A549 (cell line): ENCODE results near the gene GPI. TPM values are rescaled to one million over a fixed set of nuclear protein-coding genes. Genes with fewer than 3 reads are reported as not detected.

Source experiments
- BHLHE40 ChIP-seq: IDR thresholded peaks from 2 replicates; pipeline ENCODE4 v1.6.1; 2012; ENCODE audit warnings: low read depth, low read length, inconsistent platforms
- CBX2 ChIP-seq: fragments of 200-600 bp; sonication (generic); IDR thresholded peaks from 2 replicates; pipeline ENCODE4 v1.6.1; 2016; ENCODE audit warnings: low read depth, mild to moderate bottlenecking, borderline replicate concordance
- CEBPB ChIP-seq, 2 experiments: fragments of >200 bp in 1 of 2; sonication (Bioruptor Twin) in 1 of 2; formaldehyde crosslinking in 1 of 2; IDR thresholded peaks; 2 replicates each; pipeline ENCODE4 v1.6.1; 2012 to 2016
- ESRRA ChIP-seq: fragments of 150-350 bp; IDR thresholded peaks from 2 replicates; pipeline ENCODE4 v1.6.1; 2014; ENCODE audit warnings: mild to moderate bottlenecking, low read length, borderline replicate concordance
- FOSB ChIP-seq: fragments of 250-450 bp; sonication (Bioruptor Pico); IDR thresholded peaks from 2 replicates; pipeline ENCODE4 v1.5.0; 2020; ENCODE audit warnings: mild to moderate bottlenecking, moderate library complexity
- FOSL2 ChIP-seq, 2 experiments: fragments of 450-650 bp in 1 of 2; fragments of >200 bp in 1 of 2; sonication (Bioruptor Twin) in 1 of 2; formaldehyde crosslinking; IDR thresholded peaks; 2 replicates each; pipeline versions ENCODE4 v1.5.0 to v1.6.1; 2016 to 2020; ENCODE audit warnings: mild to moderate bottlenecking in 1 of 2, moderate library complexity in 1 of 2
- FOXS1 ChIP-seq: fragments of 250-450 bp; sonication (Bioruptor Pico); IDR thresholded peaks from 2 replicates; pipeline ENCODE4 v1.5.0; 2020; ENCODE audit warnings: mild to moderate bottlenecking, moderate library complexity
- HDAC2 ChIP-seq: fragments of 200-600 bp; sonication (generic); IDR thresholded peaks from 2 replicates; pipeline ENCODE4 v1.6.1; 2016
- HEYL ChIP-seq: fragments of 250-450 bp; sonication (Bioruptor Pico); IDR thresholded peaks from 2 replicates; pipeline ENCODE4 v1.8.0; 2021; ENCODE audit warnings: mild to moderate bottlenecking, moderate library complexity
- HOXA7 ChIP-seq: fragments of 250-450 bp; sonication (Bioruptor Pico); IDR thresholded peaks from 2 replicates; pipeline ENCODE4 v1.5.0; 2020; ENCODE audit warnings: mild to moderate bottlenecking, moderate library complexity
- HOXB13 ChIP-seq: fragments of 250-450 bp; sonication (Bioruptor Pico); IDR thresholded peaks from 2 replicates; pipeline ENCODE4 v1.5.0; 2020; ENCODE audit warnings: low read depth, mild to moderate bottlenecking, moderate library complexity
- HOXB5 ChIP-seq: fragments of 250-450 bp; sonication (Bioruptor Pico); IDR thresholded peaks from 2 replicates; pipeline ENCODE4 v1.5.0; 2020; ENCODE audit warnings: mild to moderate bottlenecking, moderate library complexity
- KDM1A ChIP-seq: fragments of 200-600 bp; sonication (generic); IDR thresholded peaks from 2 replicates; pipeline ENCODE4 v1.6.1; 2016; ENCODE audit warnings: low read depth, mild to moderate bottlenecking
- MAFK ChIP-seq: fragments of 450-650 bp; IDR thresholded peaks from 2 replicates; pipeline ENCODE4 v1.6.1; 2014; ENCODE audit not compliant: partially characterized antibody
- MAZ ChIP-seq: fragments of 150-350 bp; IDR thresholded peaks from 2 replicates; pipeline ENCODE4 v1.6.1; 2014; ENCODE audit warnings: antibody characterized with exemption, low read depth, low read length, borderline replicate concordance
- MYC ChIP-seq: IDR thresholded peaks from 2 replicates; pipeline ENCODE4 v1.6.1; 2012; ENCODE audit warnings: mild to moderate bottlenecking, inconsistent platforms, low read length, improper control_type of control experiment, borderline replicate concordance
- NFE2L2 ChIP-seq: fragments of 150-350 bp; conservative IDR thresholded peaks from 2 replicates; pipeline ENCODE4 v1.6.1; 2014; ENCODE audit warnings: low read length
- NPAS2 ChIP-seq: fragments of 250-450 bp; sonication (Bioruptor Pico); IDR thresholded peaks from 2 replicates; pipeline ENCODE4 v1.8.0; 2022; ENCODE audit warnings: mild to moderate bottlenecking, moderate library complexity, borderline replicate concordance
- PHF8 ChIP-seq: fragments of 200-600 bp; sonication (generic); IDR thresholded peaks from 2 replicates; pipeline ENCODE4 v1.6.1; 2016; ENCODE audit warnings: low read depth, mild to moderate bottlenecking, antibody characterized with exemption, moderate library complexity, borderline replicate concordance
- POLR2A ChIP-seq: IDR thresholded peaks from 2 replicates; pipeline ENCODE4 v1.6.1; 2012; ENCODE audit warnings: mild to moderate bottlenecking, low read length
- POLR2AphosphoS2 ChIP-seq: conservative IDR thresholded peaks from 2 replicates; pipeline ENCODE4 v1.6.1; 2012; ENCODE audit warnings: low read length, improper control_type of control experiment, inconsistent platforms
- RAD21 ChIP-seq, 2 experiments: fragments of >200 bp in 1 of 2; sonication (Bioruptor Twin) in 1 of 2; formaldehyde crosslinking in 1 of 2; IDR thresholded peaks in 1 of 2; conservative IDR thresholded peaks in 1 of 2; 2 replicates in 1 of 2; 3 replicates in 1 of 2; pipeline ENCODE4 v1.6.1; 2012 to 2018; ENCODE audit warnings: inconsistent platforms in 1 of 2
- RCOR1 ChIP-seq: fragments of 150-350 bp; IDR thresholded peaks from 2 replicates; pipeline ENCODE4 v1.6.1; 2014; ENCODE audit warnings: antibody characterized with exemption, low read length, low read depth
- RFX5 ChIP-seq: fragments of 450-650 bp; IDR thresholded peaks from 2 replicates; pipeline ENCODE4 v1.7.1; 2014; ENCODE audit warnings: antibody characterized with exemption, mild to moderate bottlenecking, moderate library complexity
- RNF2 ChIP-seq: fragments of 200-600 bp; sonication (generic); IDR thresholded peaks from 2 replicates; pipeline ENCODE4 v1.6.1; 2016; ENCODE audit warnings: low read depth, mild to moderate bottlenecking, antibody characterized with exemption, moderate library complexity, borderline replicate concordance
- SMC3 ChIP-seq: fragments of >200 bp; sonication (Bioruptor Twin); formaldehyde crosslinking; IDR thresholded peaks from 3 replicates; pipeline ENCODE4 v1.6.1; 2018; ENCODE audit warnings: inconsistent platforms
- TFCP2L1 ChIP-seq: fragments of 250-450 bp; sonication (Bioruptor Pico); IDR thresholded peaks from 2 replicates; pipeline ENCODE4 v1.5.0; 2021; ENCODE audit warnings: mild to moderate bottlenecking
- ZC3H11A ChIP-seq: fragments of 450-650 bp; IDR thresholded peaks from 2 replicates; pipeline ENCODE4 v1.6.1; 2014; ENCODE audit warnings: antibody characterized with exemption, mild to moderate bottlenecking
- ZNF302 ChIP-seq: fragments of 250-450 bp; sonication (Bioruptor Pico); IDR thresholded peaks from 2 replicates; pipeline ENCODE4 v1.9.0; 2021; ENCODE audit warnings: inconsistent platforms, mild to moderate bottlenecking, moderate library complexity
- ZSCAN20 ChIP-seq: fragments of 250-450 bp; sonication (Bioruptor Pico); IDR thresholded peaks from 2 replicates; pipeline ENCODE4 v1.8.0; 2022; ENCODE audit warnings: mild to moderate bottlenecking, moderate library complexity
- polyA plus RNA-seq, 4 experiments: library from polyadenylated mRNA; depleted of rRNA in 3 of 4; stranded (reverse); fragments of >200 nt; fragmentation: RNase III in 1 of 4; extraction: RNeasy Plus Mini Kit Qiagen cat#74134 plus additional on column Dnase treatment in 1 of 4; gene quantifications; 2 replicates in 3 of 4; 3 replicates in 1 of 4; pipeline ENCODE4 v1.2.3, GENCODE V29; 2011 to 2017
- TF ChIP-seq, protein P1 (sequence below): fragments of >200 bp; sonication (Bioruptor Twin); formaldehyde crosslinking; IDR thresholded peaks from 2 replicates; pipeline ENCODE4 v1.6.1; 2016
- TF ChIP-seq, protein P2 (sequence below): IDR thresholded peaks from 2 replicates; pipeline ENCODE4 v1.6.1; 2012
- TF ChIP-seq, protein P3 (sequence below): fragments of 450-650 bp; IDR thresholded peaks from 2 replicates; pipeline ENCODE4 v1.6.1; 2014; ENCODE audit warnings: antibody characterized with exemption
- TF ChIP-seq, protein P4 (sequence below): fragments of 150-350 bp; IDR thresholded peaks from 2 replicates; pipeline ENCODE4 v1.6.1; 2014; ENCODE audit warnings: low read depth, mild to moderate bottlenecking, low read length
- TF ChIP-seq, protein P5 (sequence below): IDR thresholded peaks from 2 replicates; pipeline ENCODE4 v1.6.1; 2012
- TF ChIP-seq, protein P6 (sequence below): fragments of >200 bp; sonication (Bioruptor Twin); formaldehyde crosslinking; IDR thresholded peaks from 3 replicates; pipeline ENCODE4 v1.6.1; 2016
- TF ChIP-seq, protein P7 (sequence below): fragments of 250-450 bp; sonication (Bioruptor Pico); IDR thresholded peaks from 2 replicates; pipeline ENCODE4 v1.5.0; 2021; ENCODE audit warnings: mild to moderate bottlenecking, moderate library complexity, borderline replicate concordance

GPI gene
- polyA plus RNA-seq, 2 of the 4 experiments (the other 2 are of a cell fraction), result 548 to 565 TPM

DNA sequence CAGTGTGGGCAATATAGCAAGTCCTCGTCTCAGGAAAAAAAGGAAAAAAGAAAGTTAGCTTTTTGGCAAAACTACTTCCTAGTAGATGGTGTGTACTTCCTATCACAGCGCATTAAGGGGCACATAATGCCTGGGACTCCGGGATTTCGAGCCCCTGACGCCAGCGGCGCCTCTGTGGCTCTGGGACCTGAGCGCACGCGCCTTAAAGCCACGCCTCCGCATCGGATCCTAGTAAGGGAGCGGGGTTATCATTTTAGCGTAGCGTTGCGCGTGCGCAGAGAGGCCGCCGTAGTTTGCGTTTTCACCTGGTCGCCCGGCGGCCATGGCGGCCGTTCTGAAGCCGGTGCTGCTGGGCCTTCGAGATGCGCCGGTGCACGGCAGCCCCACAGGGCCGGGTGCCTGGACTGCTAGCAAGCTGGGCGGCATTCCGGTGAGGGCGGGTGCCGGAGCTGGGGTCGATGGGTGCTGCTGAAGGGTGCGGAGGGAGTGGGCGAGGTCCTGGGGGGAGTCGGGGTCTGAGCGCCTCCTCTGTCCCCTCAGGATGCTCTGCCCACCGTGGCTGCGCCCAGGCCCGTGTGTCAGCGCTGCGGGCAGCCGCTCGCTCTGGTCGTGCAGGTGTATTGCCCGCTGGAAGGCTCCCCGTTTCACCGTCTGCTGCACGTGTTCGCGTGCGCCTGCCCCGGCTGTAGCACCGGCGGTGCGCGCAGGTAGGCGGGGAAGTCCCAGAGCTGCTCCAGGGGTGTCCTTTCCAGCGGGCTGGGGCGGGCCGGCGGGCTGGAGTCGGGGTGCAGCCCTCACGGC, 39.3 kb downstream of the GPI start, which contains the start of gene PDCD2L (continued):
- TF ChIP-seq HEYL (no peak), CEBPB (IDR thresholded peaks at IDR 0.05) (no peak), FOSB (peak; percentile 18; the same call in 1 of the 2 replicates), ZSCAN20 (no peak), ZNF302 (CRISPR knock-in tag) (no peak), KDM1A (no peak), MAFK (no peak), HDAC2 (no peak), SMC3 (no peak), HOXB13 (CRISPR knock-in tag) (0 out of 2 replicates have a peak, but pooled peaks have one; percentile 44), PHF8 (peak; percentile 84), HOXB5 (CRISPR knock-in tag) (peak; percentile 60; the same call in 1 of the 2 replicates), RAD21 (conservative IDR thresholded peaks at IDR 0.05 in 1 of 2, IDR thresholded peaks at IDR 0.05 in 1 of 2) (no peak), MYC (peak; percentile 66), MAZ (no peak), ESRRA (no peak), HOXA7 (CRISPR knock-in tag) (no peak; the same call in 1 of the 2 replicates), RCOR1 (no peak), BHLHE40 (no peak; the same call in 1 of the 2 replicates), RNF2 (no peak), TFCP2L1 (CRISPR knock-in tag) (0 out of 2 replicates have a peak, but pooled peaks have one; percentile 33), POLR2A (peak; percentile 96), NFE2L2 (no peak), FOXS1 (CRISPR knock-in tag) (no peak), NPAS2 (CRISPR knock-in tag) (0 out of 2 replicates have a peak, but pooled peaks have one; percentile 10), RFX5 (no peak), POLR2AphosphoS2 (no peak), CBX2 (no peak), FOSL2 (IDR thresholded peaks at IDR 0.05) (no peak), FOSL2 (CRISPR knock-in tag; IDR thresholded peaks at IDR 0.05) (peak; percentile 11; the same call in 1 of the 2 replicates), ZC3H11A (no peak)
- TF ChIP-seq, protein P1, sequence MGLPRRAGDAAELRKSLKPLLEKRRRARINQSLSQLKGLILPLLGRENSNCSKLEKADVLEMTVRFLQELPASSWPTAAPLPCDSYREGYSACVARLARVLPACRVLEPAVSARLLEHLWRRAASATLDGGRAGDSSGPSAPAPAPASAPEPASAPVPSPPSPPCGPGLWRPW, result no peak
- TF ChIP-seq, protein P2, sequence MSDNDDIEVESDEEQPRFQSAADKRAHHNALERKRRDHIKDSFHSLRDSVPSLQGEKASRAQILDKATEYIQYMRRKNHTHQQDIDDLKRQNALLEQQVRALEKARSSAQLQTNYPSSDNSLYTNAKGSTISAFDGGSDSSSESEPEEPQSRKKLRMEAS, result peak; percentile 95
- TF ChIP-seq, protein P3, sequence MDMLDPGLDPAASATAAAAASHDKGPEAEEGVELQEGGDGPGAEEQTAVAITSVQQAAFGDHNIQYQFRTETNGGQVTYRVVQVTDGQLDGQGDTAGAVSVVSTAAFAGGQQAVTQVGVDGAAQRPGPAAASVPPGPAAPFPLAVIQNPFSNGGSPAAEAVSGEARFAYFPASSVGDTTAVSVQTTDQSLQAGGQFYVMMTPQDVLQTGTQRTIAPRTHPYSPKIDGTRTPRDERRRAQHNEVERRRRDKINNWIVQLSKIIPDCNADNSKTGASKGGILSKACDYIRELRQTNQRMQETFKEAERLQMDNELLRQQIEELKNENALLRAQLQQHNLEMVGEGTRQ, result peak; percentile 33; the same call in 1 of the 2 replicates
- TF ChIP-seq, protein P4, sequence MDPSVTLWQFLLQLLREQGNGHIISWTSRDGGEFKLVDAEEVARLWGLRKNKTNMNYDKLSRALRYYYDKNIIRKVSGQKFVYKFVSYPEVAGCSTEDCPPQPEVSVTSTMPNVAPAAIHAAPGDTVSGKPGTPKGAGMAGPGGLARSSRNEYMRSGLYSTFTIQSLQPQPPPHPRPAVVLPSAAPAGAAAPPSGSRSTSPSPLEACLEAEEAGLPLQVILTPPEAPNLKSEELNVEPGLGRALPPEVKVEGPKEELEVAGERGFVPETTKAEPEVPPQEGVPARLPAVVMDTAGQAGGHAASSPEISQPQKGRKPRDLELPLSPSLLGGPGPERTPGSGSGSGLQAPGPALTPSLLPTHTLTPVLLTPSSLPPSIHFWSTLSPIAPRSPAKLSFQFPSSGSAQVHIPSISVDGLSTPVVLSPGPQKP, result no peak
- TF ChIP-seq, protein P5, sequence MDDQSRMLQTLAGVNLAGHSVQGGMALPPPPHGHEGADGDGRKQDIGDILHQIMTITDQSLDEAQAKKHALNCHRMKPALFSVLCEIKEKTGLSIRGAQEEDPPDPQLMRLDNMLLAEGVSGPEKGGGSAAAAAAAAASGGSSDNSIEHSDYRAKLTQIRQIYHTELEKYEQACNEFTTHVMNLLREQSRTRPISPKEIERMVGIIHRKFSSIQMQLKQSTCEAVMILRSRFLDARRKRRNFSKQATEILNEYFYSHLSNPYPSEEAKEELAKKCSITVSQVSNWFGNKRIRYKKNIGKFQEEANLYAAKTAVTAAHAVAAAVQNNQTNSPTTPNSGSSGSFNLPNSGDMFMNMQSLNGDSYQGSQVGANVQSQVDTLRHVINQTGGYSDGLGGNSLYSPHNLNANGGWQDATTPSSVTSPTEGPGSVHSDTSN, result peak; percentile 83
- TF ChIP-seq, protein P6, sequence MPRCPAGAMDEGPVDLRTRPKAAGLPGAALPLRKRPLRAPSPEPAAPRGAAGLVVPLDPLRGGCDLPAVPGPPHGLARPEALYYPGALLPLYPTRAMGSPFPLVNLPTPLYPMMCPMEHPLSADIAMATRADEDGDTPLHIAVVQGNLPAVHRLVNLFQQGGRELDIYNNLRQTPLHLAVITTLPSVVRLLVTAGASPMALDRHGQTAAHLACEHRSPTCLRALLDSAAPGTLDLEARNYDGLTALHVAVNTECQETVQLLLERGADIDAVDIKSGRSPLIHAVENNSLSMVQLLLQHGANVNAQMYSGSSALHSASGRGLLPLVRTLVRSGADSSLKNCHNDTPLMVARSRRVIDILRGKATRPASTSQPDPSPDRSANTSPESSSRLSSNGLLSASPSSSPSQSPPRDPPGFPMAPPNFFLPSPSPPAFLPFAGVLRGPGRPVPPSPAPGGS, result peak; percentile 76; the same call in 1 of the 3 replicates
- TF ChIP-seq, protein P7, sequence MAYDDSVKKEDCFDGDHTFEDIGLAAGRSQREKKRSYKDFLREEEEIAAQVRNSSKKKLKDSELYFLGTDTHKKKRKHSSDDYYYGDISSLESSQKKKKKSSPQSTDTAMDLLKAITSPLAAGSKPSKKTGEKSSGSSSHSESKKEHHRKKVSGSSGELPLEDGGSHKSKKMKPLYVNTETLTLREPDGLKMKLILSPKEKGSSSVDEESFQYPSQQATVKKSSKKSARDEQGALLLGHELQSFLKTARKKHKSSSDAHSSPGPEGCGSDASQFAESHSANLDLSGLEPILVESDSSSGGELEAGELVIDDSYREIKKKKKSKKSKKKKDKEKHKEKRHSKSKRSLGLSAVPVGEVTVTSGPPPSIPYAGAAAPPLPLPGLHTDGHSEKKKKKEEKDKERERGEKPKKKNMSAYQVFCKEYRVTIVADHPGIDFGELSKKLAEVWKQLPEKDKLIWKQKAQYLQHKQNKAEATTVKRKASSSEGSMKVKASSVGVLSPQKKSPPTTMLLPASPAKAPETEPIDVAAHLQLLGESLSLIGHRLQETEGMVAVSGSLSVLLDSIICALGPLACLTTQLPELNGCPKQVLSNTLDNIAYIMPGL (CRISPR knock-in tag), result no peak
